ENCODE results near the gene RASSF5. TPM values are rescaled to one million over a fixed set of nuclear protein-coding genes. Genes with fewer than 3 reads are reported as not detected.

The RASSF5 gene
- total and polyA plus RNA-seq, 3 donors from 2014 or later, result 4.3 to 8.4 (median 5.9) TPM

DNA sequence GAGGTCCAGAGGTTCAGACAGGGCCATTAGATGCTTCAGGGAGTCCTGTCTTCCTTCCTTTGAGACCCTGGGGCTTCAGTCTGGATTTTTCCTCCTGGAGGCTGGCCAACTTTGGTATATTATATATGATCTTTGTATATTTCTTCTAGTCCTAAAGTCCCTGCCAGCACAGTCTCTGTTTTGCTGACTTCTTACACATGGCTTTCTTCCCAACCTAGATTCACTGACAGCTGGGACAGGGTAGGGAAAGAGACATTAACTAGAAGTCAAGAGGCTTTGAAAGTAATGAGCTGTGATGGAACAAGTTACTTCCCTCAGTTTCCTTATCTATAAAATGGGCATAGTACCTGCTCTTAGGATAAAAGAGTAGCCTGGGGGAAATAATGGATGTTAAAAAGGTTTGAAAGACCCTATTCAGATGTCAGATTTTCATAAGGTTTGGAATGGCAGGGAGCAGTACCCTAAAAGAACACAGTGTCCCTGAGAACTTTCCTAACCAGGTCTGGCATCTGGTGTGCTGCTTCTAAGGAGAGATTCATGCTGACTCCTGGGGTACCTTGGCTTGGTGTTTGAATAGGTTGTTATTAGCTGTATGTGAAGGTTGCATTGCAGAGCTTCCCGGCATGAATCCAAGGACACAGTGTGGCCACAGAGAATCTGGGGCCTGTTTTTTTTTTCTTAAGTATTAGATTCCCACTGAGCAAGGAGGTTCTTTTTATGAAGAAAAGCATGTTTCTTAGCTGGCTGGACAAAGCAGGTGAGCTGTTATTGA, 47.6 kb downstream of the RASSF5 start:
- H3K4me3 ChIP-seq, result no peak overlapping the region
- no peaks in the 10 kb centered on the region for H3K36me3 ChIP-seq (ENCODE audit: low read depth, missing control alignments)
- H3K27ac ChIP-seq, result no peak overlapping the region
- peaks cover 27% of the 10 kb centered on the region for H3K4me1 ChIP-seq
- intact Hi-C loops (cut with DNase I; ENCODE audit: low total_unique reads), result no loop called here
- TF ChIP-seq, protein P1, sequence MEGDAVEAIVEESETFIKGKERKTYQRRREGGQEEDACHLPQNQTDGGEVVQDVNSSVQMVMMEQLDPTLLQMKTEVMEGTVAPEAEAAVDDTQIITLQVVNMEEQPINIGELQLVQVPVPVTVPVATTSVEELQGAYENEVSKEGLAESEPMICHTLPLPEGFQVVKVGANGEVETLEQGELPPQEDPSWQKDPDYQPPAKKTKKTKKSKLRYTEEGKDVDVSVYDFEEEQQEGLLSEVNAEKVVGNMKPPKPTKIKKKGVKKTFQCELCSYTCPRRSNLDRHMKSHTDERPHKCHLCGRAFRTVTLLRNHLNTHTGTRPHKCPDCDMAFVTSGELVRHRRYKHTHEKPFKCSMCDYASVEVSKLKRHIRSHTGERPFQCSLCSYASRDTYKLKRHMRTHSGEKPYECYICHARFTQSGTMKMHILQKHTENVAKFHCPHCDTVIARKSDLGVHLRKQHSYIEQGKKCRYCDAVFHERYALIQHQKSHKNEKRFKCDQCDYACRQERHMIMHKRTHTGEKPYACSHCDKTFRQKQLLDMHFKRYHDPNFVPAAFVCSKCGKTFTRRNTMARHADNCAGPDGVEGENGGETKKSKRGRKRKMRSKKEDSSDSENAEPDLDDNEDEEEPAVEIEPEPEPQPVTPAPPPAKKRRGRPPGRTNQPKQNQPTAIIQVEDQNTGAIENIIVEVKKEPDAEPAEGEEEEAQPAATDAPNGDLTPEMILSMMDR (IDR thresholded peaks at IDR 0.05), result no peak
- TF ChIP-seq POLR2A (IDR thresholded peaks at IDR 0.05), result no peak
- DNase-seq, result no peak
- whole genome bisulfite sequencing, 2 donors, result 38 to 67% methylated on average over 1 of the region's 1 CpG
- no peaks in the 10 kb centered on the region for H3K9me3 ChIP-seq
- no peaks in the 10 kb centered on the region for H3K27me3 ChIP-seq

DNA sequence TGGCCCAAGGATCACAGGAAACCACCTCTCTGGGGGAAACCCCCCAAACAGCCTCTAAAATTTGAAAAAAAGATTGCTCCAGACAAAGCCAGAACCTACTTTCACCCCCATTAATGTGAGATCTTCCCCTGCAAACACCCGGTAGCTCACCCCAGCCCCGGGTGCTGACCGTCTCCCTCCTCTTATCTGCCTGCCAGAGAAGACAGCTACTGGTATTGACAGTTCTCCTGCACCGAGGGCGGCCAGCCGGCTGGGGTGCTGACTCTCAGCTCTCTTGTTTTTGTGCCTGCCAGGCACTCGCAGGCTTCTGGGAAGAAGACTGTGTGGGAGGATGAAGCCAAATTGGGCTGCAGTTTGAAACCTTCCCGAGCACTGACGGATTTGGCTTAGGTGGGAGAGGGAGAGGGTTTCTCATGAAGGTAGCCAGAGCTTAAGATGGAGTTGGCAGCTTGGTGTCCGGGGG, 48.2 kb downstream of the RASSF5 start:
- 33 to 55% methylated on average over 10 of the region's 10 CpGs for WGBS, 2 donors

DNA sequence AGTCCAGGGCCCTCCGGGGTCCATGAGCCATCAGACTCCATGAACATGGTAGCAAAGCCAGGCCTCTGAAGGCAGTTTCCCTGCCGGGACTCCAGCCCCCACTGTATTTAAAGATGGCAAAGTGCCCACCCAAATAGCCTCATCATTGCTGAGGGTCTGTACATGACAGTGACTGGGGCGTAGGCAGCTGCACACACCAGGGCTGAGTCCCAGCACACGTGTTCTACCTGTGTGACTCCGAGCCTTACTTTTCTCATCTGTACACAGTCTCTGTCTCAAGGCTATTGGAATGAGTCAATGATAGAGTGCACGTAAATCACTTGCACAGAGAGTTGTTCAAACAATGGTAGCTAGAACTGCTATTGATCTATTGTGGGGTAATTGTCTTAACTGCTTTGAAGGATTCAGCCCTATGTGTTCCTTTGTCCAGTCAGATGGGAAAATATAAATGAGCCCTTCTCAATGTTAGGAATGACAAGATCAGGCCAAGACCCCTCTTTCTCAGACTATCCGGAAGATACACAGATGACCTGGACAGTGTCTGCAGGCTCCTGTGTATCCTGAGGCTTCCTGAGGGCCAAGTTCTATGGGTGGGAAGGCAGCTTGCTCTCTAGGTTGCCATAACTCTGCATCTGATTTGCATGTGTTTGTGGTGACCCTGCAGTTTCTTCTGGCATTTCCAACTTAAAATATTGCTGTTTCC, 48.9 kb downstream of the RASSF5 start:
- Histone ChIP-seq H3K4me1 (peaks cover 31% of the 10 kb centered on the region), H3K27ac (no peak overlapping the region), H3K4me3 (no peak overlapping the region), H3K27me3 (no peaks in the 10 kb centered on the region), H3K9me3 (no peaks in the 10 kb centered on the region), H3K36me3 (ENCODE audit: low read depth, missing control alignments) (no peaks in the 10 kb centered on the region)
- 74 to 80% methylated on average over 7 of the region's 7 CpGs for WGBS, 2 donors
- intact Hi-C loops (cut with DNase I; ENCODE audit: low total_unique reads), result no loop called here
- TF ChIP-seq POLR2A (IDR thresholded peaks at IDR 0.05), result no peak
- TF ChIP-seq, protein P1 (IDR thresholded peaks at IDR 0.05), result no peak
- DNase-seq, result no peak

More for the DNA sequence above, 48.2 kb downstream of the RASSF5 start:
- peak; percentile 73 for DNase-seq
- Histone ChIP-seq H3K4me3 (no peak overlapping the region), H3K9me3 (no peaks in the 10 kb centered on the region), H3K36me3 (ENCODE audit: low read depth, missing control alignments) (no peaks in the 10 kb centered on the region), H3K27me3 (no peaks in the 10 kb centered on the region), H3K27ac (no peak overlapping the region), H3K4me1 (peaks cover 31% of the 10 kb centered on the region)
- no peak for TF ChIP-seq POLR2A (IDR thresholded peaks at IDR 0.05)
- TF ChIP-seq, protein P1 (IDR thresholded peaks at IDR 0.05), result no peak
- intact Hi-C loops (cut with DNase I; ENCODE audit: low total_unique reads), result no loop called here

DNA sequence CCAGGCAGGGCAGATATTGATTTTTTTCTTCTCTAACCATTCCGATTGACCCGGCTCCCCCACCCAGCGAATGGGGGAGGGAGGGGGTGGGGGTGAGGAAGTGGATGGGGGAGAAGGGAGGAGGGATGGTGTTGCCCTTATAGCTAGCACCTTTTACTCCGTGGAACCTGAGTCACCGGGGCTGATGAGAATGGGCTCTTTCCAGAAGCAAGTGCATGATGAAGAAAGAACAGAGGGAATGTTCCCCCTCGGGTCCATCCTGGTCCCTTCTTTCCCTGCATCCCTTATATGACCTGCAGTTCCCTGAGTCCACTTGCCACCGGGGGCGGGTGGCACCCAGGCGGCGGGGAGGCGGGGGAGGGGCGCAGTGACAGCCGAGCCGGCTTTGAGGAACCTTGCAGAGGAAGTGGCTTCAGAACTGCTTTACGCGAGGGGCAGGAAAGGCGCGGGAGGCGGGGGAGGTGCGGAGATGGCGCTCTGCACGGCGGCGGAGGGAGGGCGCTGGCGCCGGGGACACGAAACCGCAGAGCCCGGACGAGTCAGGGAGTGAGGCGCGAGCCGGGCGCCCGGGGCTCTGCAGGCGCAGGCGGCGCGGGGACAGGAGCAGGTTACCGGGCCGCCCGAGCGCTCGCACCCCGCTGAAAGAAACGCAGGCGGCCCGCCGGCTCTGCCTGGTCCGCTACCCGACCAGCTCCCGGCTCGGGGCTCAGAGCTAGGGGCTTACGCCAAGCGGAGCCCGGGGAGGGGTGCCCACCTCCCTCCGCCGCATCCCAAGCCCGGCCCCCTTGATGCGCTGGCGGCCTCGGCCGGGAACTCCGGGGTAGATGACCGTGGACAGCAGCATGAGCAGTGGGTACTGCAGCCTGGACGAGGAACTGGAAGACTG, 49.7 kb downstream of the RASSF5 start:
- H3K4me3 ChIP-seq, result peak overlapping the region; percentile 37 to 63
- intact Hi-C loops (cut with DNase I; ENCODE audit: low total_unique reads), result no loop called here
- peaks cover 31% of the 10 kb centered on the region for H3K4me1 ChIP-seq
- H3K9me3 ChIP-seq, result no peaks in the 10 kb centered on the region
- WGBS, 2 donors, result 2 to 16% methylated on average over 7 to 65 of the region's 67 CpGs
- DNase-seq, result peak; percentile 79
- TF ChIP-seq, protein P1 (IDR thresholded peaks at IDR 0.05), result no peak
- no peak for TF ChIP-seq POLR2A (IDR thresholded peaks at IDR 0.05)
- no peaks in the 10 kb centered on the region for H3K36me3 ChIP-seq (ENCODE audit: low read depth, missing control alignments)
- peak overlapping the region in 1 of 2 donors; percentile 34 for H3K27ac ChIP-seq
- H3K27me3 ChIP-seq, result no peaks in the 10 kb centered on the region
